WTC11 (cell line): ENCODE measurements around the gene GNLY. TPM values are rescaled to one million over a fixed set of nuclear protein-coding genes. Genes with fewer than 3 reads are reported as not detected.

Experiments used
- ATAC-seq: fragments of 200-7000 bp; cut with Tn5 transposase; 2 replicates; pipeline ENCODE4 v1.10.0; 2021; ENCODE audit warnings: mild to moderate bottlenecking, moderate library complexity
- CTCF ChIA-PET: fragments of 300-600 bp; sonication (Branson Sonifier 250); formaldehyde crosslinking; loops from one replicate; lab custom pipeline; 2021; ENCODE audit warnings: antibody characterized with exemption; lab: Charles Lee
- POLR2A ChIA-PET: fragments of 350-600 bp; sonication (Branson Sonifier 250); formaldehyde crosslinking; loops from one replicate; lab custom pipeline; 2021; ENCODE audit warnings: antibody characterized with exemption; lab: Charles Lee
- DNase-seq: peaks from one replicate; pipeline ENCODE4 v3.0.0; 2021; ENCODE audit warnings: low spot score
- H3K27ac Mint-ChIP-seq: 2 replicates; pipeline ENCODE4 v1.8.0; 2021; ENCODE audit warnings: mixed read lengths
- H3K27me3 Mint-ChIP-seq: 2 replicates; pipeline ENCODE4 v1.8.0; 2021; ENCODE audit warnings: low read depth, mild to moderate bottlenecking, moderate library complexity, mixed read lengths
- H3K36me3 Mint-ChIP-seq: 2 replicates; pipeline ENCODE4 v1.8.0; 2021; ENCODE audit warnings: mixed read lengths
- H3K4me1 Mint-ChIP-seq: 2 replicates; pipeline ENCODE4 v1.8.0; 2022; ENCODE audit warnings: mixed read lengths
- H3K4me3 Mint-ChIP-seq: 2 replicates; pipeline ENCODE4 v1.8.0; 2021; ENCODE audit warnings: mild to moderate bottlenecking, moderate library complexity, mixed read lengths
- H3K9me3 Mint-ChIP-seq: 2 replicates; pipeline ENCODE4 v1.8.0; 2021; ENCODE audit warnings: mixed read lengths
- ATF6 ChIP-seq: sonication (generic); formaldehyde crosslinking; IDR thresholded peaks from 2 replicates; pipeline ENCODE4 v1.8.1; 2023; ENCODE audit warnings: mild to moderate bottlenecking, missing genetic modification reagents
- CDX4 ChIP-seq: fragments of 250-450 bp; sonication (Bioruptor Pico); IDR thresholded peaks from 2 replicates; pipeline ENCODE4 v1.9.0; 2021; ENCODE audit warnings: moderate library complexity, mild to moderate bottlenecking, inconsistent platforms, borderline replicate concordance
- CREB1 ChIP-seq: sonication (generic); formaldehyde crosslinking; IDR thresholded peaks from 2 replicates; pipeline ENCODE4 v1.8.0; 2023; ENCODE audit warnings: mild to moderate bottlenecking, missing genetic modification reagents
- E2F4 ChIP-seq: sonication (generic); formaldehyde crosslinking; IDR thresholded peaks from 2 replicates; pipeline ENCODE4 v1.8.1; 2022; ENCODE audit warnings: low read depth, mild to moderate bottlenecking, moderate library complexity, missing genetic modification reagents, borderline replicate concordance
- ERG ChIP-seq: fragments of 250-450 bp; sonication (Bioruptor Pico); IDR thresholded peaks from 2 replicates; pipeline ENCODE4 v1.8.0; 2021; ENCODE audit warnings: mild to moderate bottlenecking
- ETV6 ChIP-seq: sonication (generic); formaldehyde crosslinking; IDR thresholded peaks from 2 replicates; pipeline ENCODE4 v1.8.1; 2022; ENCODE audit warnings: mild to moderate bottlenecking, missing genetic modification reagents
- FOXJ3 ChIP-seq: sonication (generic); formaldehyde crosslinking; IDR thresholded peaks from 2 replicates; pipeline ENCODE4 v1.9.0; 2021; ENCODE audit warnings: missing genetic modification reagents, mild to moderate bottlenecking, borderline replicate concordance
- KAT7 ChIP-seq: sonication (generic); formaldehyde crosslinking; IDR thresholded peaks from 2 replicates; pipeline ENCODE4 v1.8.1; 2023; ENCODE audit warnings: missing genetic modification reagents, mild to moderate bottlenecking, borderline replicate concordance
- MXD4 ChIP-seq: fragments of 250-450 bp; sonication (Bioruptor Pico); IDR thresholded peaks from 2 replicates; pipeline ENCODE4 v1.8.0; 2021; ENCODE audit warnings: mild to moderate bottlenecking, moderate library complexity, borderline replicate concordance
- MYBL2 ChIP-seq: sonication (generic); formaldehyde crosslinking; IDR thresholded peaks from 2 replicates; pipeline ENCODE4 v1.8.1; 2023; ENCODE audit warnings: mild to moderate bottlenecking, moderate library complexity, missing genetic modification reagents
- RORB ChIP-seq: fragments of 250-450 bp; sonication (Bioruptor Pico); IDR thresholded peaks from 2 replicates; pipeline ENCODE4 v1.9.0; 2021; ENCODE audit warnings: mild to moderate bottlenecking
- SMAD4 ChIP-seq: sonication (generic); formaldehyde crosslinking; IDR thresholded peaks from 2 replicates; pipeline ENCODE4 v1.8.0; 2022; ENCODE audit warnings: mild to moderate bottlenecking, missing genetic modification reagents
- TEAD4 ChIP-seq: sonication (generic); formaldehyde crosslinking; IDR thresholded peaks from 2 replicates; pipeline ENCODE4 v1.8.0; 2022; ENCODE audit warnings: mild to moderate bottlenecking, missing genetic modification reagents
- ZMAT4 ChIP-seq: fragments of 250-450 bp; sonication (Bioruptor Pico); IDR thresholded peaks from 2 replicates; pipeline ENCODE4 v1.9.0; 2021; ENCODE audit warnings: mild to moderate bottlenecking
- ZNF232 ChIP-seq: sonication (generic); formaldehyde crosslinking; IDR thresholded peaks from 2 replicates; pipeline ENCODE4 v1.8.0; 2022; ENCODE audit warnings: mild to moderate bottlenecking, missing genetic modification reagents
- ZNF396 ChIP-seq: fragments of 250-450 bp; sonication (Bioruptor Pico); IDR thresholded peaks from 2 replicates; pipeline ENCODE4 v1.8.0; 2021; ENCODE audit warnings: mild to moderate bottlenecking, moderate library complexity, borderline replicate concordance
- ZNF423 ChIP-seq: fragments of 250-450 bp; sonication (Bioruptor Pico); IDR thresholded peaks from 2 replicates; pipeline ENCODE4 v2.1.2; 2022; ENCODE audit warnings: mild to moderate bottlenecking, moderate library complexity
- ZSCAN18 ChIP-seq: fragments of 250-450 bp; sonication (Bioruptor Pico); IDR thresholded peaks from 2 replicates; pipeline ENCODE4 v2.1.2; 2022; ENCODE audit warnings: mild to moderate bottlenecking, moderate library complexity
- total RNA-seq: library from RNA; stranded (reverse); gene quantifications from 3 replicates; pipeline ENCODE4 v1.2.3, GENCODE V29; 2021

Gene GNLY
- total RNA-seq, 1 experiment from 2014 or later: not detected

GRCh38 chr2:85719609-85720240 lies 25.6 kb downstream of the GNLY start:
- TF ChIP-seq KAT7 (CRISPR knock-in tag): no peak
- TF ChIP-seq ERG (CRISPR knock-in tag): no peak
- no peak for TF ChIP-seq MXD4 (CRISPR knock-in tag)
- TF ChIP-seq RORB (CRISPR knock-in tag): no peak
- no peak for TF ChIP-seq TEAD4 (CRISPR knock-in tag)
- TF ChIP-seq ETV6 (CRISPR knock-in tag): no peak
- TF ChIP-seq ZMAT4 (CRISPR knock-in tag): no peak
- no peak for TF ChIP-seq ZNF423 (CRISPR knock-in tag)
- no peak for TF ChIP-seq MYBL2 (CRISPR knock-in tag)
- no peak for TF ChIP-seq E2F4 (CRISPR knock-in tag)
- no peak for TF ChIP-seq CREB1 (CRISPR knock-in tag)
- no peak for TF ChIP-seq ZSCAN18 (CRISPR knock-in tag)
- no peak for TF ChIP-seq ZNF396 (CRISPR knock-in tag)
- no peak for TF ChIP-seq CDX4 (CRISPR knock-in tag)
- no peak for TF ChIP-seq FOXJ3 (CRISPR knock-in tag)
- TF ChIP-seq ATF6 (CRISPR knock-in tag): no peak
- TF ChIP-seq SMAD4 (CRISPR knock-in tag): no peak
- ATAC-seq (no peak), DNase-seq (no peak)
- H3K4me1 Mint-ChIP-seq: no peaks in the 10 kb centered on the region
- CTCF ChIA-PET: interaction anchor here (0.8 to 3.1 kb wide), 8 partner anchors 9 to 108 kb away, joined by 3 to 26 read pairs (median 3); no protein-coding TSS in a partner anchor
- no peaks in the 10 kb centered on the region for H3K36me3 Mint-ChIP-seq
- POLR2A ChIA-PET: no interaction called here
- H3K9me3 Mint-ChIP-seq: peaks cover 11% of the 10 kb centered on the region
- H3K27ac Mint-ChIP-seq: no peak overlapping the region
- H3K4me3 Mint-ChIP-seq: no peak overlapping the region
- no peaks in the 10 kb centered on the region; the same call in none of the 2 replicates for H3K27me3 Mint-ChIP-seq

GRCh38 chr2:85720533-85720932 lies 26.4 kb downstream of the GNLY start:
- DNase-seq: no peak
- no peak for ATAC-seq
- Mint-ChIP-seq H3K9me3 (peaks cover 11% of the 10 kb centered on the region), H3K27ac (no peak overlapping the region), H3K4me3 (no peak overlapping the region), H3K36me3 (no peaks in the 10 kb centered on the region), H3K27me3 (no peaks in the 10 kb centered on the region; the same call in none of the 2 replicates), H3K4me1 (no peaks in the 10 kb centered on the region)
- ChIA-PET POLR2A (no interaction called here), CTCF (interaction anchor here (0.8 to 3.1 kb wide), 6 partner anchors 9 to 107 kb away, joined by 3 to 26 read pairs (median 3); no protein-coding TSS in a partner anchor)
- TF ChIP-seq ZNF232 (CRISPR knock-in tag): no peak
- TF ChIP-seq, all 79 proteins: peak for 0
